GM20431 (cell line): ENCODE measurements around the gene SLC6A3.

Source experiments
- in situ Hi-C: fragments of 300-500 bp; cut with MseI, MboI; formaldehyde crosslinking; loops from one replicate; pipeline ENCODE4 v1.15.0; 2020; ENCODE audit warnings: low sequenced_read_pairs; ENCODE audit not compliant: unreplicated experiment

SLC6A3 gene

GRCh38 chr5:1443991-1444360, 1.3 kb downstream of the SLC6A3 start:
- in situ Hi-C loops: no loop called here

DNA sequence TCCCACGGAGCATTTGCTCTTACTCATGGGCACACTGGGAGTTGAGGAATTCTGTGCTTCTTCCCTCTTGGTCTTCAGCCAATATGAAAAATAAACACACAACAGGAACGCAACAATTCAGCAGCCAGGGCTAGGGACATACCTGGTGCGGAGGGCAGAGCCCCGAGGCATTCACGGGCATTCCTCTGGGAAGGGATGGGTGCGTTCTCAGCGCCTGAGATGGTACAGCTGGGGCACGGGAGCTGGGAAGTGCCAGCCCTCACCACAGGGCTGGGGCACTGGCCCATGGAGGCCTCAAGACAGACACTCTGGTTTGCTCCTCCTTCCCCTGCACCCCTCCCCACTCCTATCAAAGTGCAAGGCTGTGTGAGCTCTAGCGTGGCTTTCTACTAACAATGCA, 2.1 kb downstream of the SLC6A3 start:
- in situ Hi-C loops: no loop called here

DNA sequence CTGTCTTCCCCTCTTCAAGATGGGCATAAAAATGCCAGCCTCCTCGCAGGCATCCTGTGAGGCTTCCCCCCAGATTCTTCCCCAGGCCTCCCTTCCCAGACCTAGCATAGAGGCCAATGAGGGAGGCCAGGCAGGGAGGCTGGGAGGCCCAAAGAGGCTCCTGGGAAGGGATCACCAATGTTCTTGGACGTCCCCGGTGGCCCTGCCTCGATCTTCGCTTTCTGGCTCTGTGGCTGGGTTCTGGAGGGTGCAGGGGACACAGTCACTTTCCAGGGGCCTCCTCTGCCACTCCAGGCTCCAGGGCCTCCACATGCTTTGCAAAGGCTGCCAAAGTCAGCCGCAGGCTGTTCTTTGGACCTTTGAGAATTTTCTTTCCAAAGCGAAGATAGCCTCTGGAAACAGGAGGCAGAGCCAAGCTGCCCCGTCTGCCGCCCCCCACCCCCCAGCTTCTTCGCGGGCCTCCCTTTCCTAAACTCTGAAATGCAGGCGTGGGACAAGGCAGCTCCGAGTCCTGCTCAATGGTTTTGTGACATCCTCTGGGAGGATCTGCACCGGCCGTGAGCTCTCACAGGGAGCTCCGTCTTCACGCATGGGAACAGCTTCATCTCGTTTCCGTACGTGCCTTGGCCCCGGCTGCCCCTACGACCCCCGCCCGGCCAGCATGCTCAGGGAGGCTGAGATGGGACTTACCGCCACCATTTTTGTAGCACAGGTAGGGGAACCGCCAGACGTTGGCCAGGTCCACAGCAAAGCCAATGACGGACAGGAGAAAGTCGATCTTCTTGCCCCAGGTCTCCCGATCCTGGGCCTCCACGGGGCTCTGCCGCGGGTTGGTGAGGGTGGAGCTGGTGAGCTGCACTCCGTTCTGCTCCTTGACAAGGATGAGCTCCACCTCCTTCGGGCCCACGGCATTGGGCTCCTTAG, 2.8 kb downstream of the SLC6A3 start:
- in situ Hi-C loops: no loop called here

DNA sequence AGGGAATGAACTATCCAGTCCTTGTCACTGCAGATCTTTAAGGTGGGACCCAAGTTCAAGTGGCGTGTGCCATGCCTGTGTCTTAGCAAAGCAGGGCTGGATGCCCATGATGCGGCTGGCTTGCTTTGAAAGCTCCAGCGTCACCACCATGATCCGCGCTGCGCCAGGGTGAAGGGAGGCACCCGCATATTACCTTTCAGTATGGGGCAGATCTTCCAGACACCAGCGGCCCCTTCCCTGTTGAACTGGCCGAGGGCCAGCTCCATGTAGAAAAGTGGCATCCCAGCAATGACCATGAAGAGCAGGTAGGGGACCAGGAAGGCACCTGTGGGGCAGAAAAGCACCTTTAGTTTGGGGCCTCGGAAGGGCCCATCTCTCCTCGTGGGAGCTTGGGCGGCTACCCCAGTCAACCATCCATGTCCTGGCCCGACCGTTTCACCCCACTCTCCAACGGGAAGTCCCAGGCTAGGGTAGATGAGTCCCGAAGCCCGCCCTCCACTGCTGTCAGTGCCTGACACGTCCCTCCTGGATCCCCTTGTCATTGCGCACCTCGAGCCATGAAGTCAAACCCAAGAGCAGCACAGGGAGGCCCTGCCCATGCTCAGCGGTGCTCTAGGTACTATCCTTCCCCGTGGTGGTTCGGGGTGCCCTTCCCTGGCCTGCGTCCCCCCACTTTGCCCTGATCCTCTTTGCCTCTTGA, 3.9 kb downstream of the SLC6A3 start:
- in situ Hi-C loops: no loop called here

- in situ Hi-C loops: no loop called here
Observed at GRCh38 chr5:1440098-1440493, 5.1 kb downstream of the SLC6A3 start.

GRCh38 chr5:1439388-1440097, 5.7 kb downstream of the SLC6A3 start:
- in situ Hi-C loops: no loop called here

GRCh38 chr5:1438871-1439270, 6.4 kb downstream of the SLC6A3 start:
- in situ Hi-C loops: no loop called here

DNA sequence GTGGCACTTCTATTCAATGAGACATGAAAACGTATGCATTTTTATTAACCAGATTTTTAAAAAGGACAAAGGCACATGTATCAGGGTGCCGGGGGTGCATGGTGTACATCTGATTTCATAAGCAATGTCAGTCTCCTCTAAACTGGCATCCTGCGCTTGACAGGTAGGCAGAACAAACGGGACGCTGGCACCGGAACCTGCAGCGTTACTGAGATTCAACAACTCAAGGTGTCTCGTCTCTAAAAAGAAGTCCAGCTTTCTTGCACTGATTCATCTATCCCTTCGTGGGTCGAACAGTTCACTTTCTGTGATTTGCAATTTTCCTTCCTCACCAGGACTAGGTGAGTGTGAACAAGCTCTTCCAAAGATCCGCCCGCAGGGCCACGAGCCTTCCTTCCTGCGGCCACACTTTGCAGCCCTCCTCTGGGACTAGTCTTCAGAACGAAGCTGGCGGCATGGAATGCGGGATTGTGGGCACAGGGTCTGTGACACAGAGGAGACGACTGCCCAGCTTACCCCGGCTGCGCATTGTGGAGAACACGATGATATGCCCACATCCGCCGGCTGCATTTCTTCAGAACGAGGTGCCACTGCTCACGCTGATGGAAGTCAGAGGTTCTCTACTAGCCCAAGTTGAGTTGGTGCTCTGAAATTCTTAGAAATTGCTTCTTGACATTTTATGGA, 7.2 kb downstream of the SLC6A3 start:
- in situ Hi-C loops: no loop called here

DNA sequence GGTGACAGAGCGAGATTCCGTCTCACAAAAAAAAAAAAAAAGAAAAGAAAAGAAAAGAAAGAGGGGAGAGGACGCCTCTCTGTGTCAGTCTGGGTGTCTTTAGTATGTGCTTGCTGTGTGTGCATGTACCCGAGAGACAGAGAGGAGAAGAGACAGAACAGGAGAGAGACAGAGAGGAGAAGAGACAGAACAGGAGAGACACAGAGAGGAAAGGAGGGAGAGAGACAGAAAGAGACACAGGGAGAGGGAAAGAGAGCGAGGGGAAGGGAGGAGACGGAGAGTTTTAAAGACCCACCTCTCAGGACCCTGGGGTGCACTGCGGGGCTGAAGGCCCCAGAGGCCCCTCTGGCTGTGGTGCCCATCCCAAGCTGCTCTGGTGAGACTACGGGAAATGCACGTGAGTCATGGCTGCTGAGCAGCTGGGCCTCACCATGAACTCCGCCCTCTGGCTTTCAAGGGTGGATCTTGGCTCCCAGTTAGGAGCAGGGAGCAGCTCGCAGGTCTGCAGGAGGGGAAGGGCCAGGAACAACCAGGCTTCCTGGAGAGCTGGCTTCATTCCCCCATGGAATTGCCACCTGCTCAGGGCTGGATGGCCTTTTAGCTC, 7.9 kb downstream of the SLC6A3 start:
- in situ Hi-C loops: no loop called here

DNA sequence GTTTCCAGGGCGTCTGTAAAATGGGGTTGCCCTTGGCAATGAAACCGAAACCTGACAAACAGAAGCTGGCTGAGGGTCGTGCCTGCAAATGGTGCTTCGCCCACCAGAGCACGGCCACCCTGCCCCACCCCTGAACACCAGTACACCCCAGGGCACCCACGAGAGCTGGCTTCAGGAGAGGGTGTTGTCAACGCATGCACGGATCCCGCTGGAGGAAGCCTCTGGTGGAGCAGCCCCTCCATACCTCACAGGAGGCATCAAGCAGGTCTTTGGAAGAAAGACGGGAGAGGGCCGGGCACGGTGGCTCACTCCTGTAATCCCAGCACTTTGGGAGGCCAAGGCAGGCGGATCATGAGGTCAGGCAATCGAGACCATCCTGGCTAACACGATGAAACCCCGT, 8.6 kb downstream of the SLC6A3 start:
- in situ Hi-C loops: no loop called here

GRCh38 chr5:1436036-1436435, 9.2 kb downstream of the SLC6A3 start:
- in situ Hi-C loops: no loop called here

DNA sequence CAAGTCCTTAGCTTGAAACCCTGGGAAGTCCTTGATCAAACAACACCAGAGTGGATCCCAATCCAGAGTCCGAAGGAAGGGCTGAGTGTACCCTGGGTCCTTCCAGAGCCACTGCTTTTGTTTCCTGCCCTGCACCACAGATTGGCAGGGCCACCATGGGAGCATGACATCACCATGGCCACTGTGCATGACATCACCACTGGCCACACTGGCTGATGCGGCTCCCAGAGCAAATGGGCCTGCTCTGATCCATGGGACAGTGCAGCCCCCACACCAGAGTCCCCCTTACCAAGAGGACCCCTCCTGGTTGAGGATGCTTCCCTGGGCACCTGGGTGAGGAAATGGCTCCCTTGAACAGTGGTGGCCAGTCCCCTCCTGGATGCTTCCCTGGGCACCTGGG, 9.9 kb downstream of the SLC6A3 start:
- in situ Hi-C loops: no loop called here

DNA sequence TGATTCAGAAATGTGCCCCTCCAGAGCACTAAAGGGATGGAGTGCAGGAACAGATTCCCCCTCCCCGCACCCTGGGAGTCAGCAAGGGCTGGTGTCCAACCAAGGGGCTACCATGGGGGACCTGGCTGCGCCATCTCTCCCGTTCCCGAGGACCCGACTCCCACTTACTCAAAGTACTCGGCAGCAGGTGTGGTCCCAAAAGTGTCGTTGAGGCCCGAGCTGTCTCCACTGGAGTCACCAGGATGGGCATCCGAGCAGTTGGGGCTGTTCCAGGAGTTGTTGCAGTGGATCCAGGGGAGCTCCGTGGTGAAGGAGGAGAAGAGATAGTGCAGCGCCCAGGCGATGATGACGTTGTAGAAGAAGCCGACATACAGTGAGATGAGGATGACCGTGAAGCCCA, 12.9 kb downstream of the SLC6A3 start:
- in situ Hi-C loops: no loop called here

GRCh38 chr5:1431896-1432295, 13.3 kb downstream of the SLC6A3 start:
- in situ Hi-C loops: no loop called here

DNA sequence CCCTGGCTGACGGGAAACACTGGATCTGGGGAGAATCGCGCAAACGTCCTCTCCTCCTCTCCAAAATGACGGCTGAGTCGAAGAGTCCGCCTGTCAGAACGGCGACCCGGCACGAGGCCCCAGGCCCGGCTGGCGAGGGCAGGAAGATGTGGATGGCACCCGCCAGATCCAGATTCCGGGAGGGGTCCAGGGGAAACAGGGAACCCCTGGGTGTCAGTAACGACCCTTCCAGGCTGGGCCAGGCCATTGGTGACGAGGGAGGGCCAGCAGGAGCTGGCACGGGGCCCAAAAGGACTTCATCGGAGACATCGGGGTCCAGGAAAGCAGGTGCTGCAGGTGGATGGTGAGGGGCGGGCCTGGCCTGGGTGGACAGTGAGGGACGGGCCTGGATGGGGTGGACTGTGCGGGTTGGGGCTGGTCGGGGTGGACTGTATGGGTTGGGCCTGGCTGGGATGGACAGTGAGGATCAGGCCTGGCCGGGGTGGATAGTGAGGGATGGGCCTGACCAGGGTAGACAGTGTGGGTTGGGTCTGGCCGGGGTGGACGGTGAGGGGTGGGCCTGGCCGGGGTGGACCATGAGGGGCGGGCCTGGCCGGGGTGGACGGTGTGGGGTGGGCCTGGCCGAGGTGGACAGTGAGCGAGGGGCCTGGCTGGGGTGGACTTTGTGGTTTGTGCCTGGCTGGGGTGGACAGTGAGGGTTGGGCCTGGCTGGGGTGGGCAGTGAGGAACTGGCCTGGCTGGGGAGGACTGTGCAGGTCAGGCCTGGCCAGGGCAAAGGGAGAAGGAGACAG, 14.0 kb downstream of the SLC6A3 start:
- in situ Hi-C loops: no loop called here

- in situ Hi-C loops: no loop called here
Observed at GRCh38 chr5:1430121-1430795, 15.0 kb downstream of the SLC6A3 start.

DNA sequence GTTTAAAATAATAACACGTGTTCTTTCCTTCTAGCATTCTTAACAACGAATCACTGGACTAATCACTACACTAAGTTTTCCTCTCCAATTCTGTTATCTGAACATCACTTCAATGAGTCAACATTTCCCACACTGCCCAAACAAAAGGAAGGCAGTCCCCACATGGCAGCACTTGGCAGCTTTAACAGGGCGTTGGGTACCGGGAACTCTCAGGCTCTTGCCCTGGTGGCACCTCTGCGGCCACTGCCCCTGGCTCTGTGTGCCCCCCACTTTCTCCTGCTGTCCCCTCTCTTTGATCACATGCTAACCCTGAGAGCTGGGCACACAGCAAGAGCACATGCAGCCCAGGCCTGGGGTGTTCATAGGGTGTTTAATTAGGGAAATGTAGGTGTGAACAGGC, 15.7 kb downstream of the SLC6A3 start:
- in situ Hi-C loops: no loop called here

DNA sequence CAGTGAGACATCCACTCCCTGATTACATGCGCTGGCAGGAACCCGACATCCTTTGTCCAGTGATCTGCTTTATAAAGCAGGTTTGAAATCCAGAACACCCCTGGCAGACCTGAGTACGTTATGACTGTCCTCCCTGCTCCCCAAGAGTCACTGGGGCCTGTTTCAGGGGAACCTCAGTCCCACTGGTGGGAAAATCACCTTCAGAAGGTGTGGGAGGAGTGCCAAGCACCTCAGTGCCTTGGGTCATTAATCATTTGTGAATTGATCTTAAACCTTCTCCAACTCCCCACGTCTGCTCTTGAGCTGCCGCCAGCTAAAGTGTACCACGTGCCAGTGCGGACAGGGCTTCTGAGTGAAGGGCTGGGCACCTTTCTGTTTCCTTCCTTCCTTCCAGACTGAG, 16.2 kb downstream of the SLC6A3 start:
- in situ Hi-C loops: no loop called here

DNA sequence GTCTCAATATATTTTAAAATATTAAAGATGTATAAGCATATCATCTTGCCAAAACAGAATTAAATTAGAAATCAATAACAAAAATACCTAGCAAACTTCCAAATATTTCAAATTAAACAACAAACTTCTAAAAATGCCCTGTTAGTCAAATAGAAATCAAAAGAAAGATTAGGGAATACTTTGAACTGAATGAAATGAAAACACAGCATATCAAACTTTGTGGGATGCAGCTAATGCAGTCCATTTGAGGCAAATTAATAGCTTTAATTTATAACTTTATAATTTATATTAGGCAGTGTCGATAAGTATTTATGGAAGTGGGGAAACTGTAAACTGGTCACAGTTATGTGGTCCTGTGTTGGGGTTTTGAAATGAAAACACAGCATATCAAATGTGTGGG, 17.1 kb downstream of the SLC6A3 start:
- in situ Hi-C loops: no loop called here
